Loucy (cell line): Measurements from ENCODE around the gene HSF5.

Experiments
- CTCF ChIP-seq: fragments of 200-600 bp; sonication (generic); conservative IDR thresholded peaks from 2 replicates; pipeline ENCODE4 v1.5.1; 2014; ENCODE audit warnings: mild to moderate bottlenecking, antibody characterized with exemption, low read length
- EZH2phosphoT487 ChIP-seq: fragments of 200-600 bp; IDR thresholded peaks from 2 replicates; pipeline ENCODE4 v1.6.1; 2018; ENCODE audit warnings: antibody characterized with exemption, mild to moderate bottlenecking, moderate library complexity, borderline replicate concordance

DNA sequence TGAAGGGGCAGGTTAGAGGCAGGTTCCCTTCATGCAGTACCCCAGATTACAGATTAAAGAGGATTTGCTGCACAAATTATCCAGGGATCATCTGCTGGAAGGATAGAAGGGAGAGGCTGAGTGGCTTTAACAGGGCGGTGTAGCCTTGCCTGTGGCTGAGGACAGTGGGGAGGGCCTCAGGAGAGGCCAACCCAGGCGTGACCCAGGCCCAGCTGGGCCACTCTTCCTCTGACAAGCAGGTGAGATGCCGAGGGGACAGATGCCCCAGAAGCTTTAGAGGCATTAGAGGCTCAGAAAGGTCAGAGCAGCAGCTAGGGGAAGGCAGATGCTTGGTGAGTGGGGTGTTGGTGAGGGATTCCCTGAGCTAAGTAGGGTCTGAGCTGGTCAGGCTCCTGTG is 44.3 kb upstream of the HSF5 start:
- TF ChIP-seq CTCF (no peak), EZH2phosphoT487 (no peak)
